GM12891 (cell line): ENCODE measurements around the gene WDR46.

Source experiments
- PAX5 ChIP-seq: IDR thresholded peaks from 2 replicates; pipeline ENCODE4 v1.6.1; 2011; ENCODE audit warnings: low read length, moderate library complexity, mild to moderate bottlenecking; ENCODE audit not compliant: insufficient read depth, severe bottlenecking
- POLR2A ChIP-seq: IDR thresholded peaks from 2 replicates; pipeline ENCODE4 v1.6.1; 2011; ENCODE audit warnings: low read depth, low read length, control low read depth
- POLR2AphosphoS5 ChIP-seq: IDR thresholded peaks from 2 replicates; pipeline ENCODE4 v1.6.1; 2011; ENCODE audit warnings: low read depth, low read length, control low read depth
- POU2F2 ChIP-seq: IDR thresholded peaks from 2 replicates; pipeline ENCODE4 v1.6.1; 2011; ENCODE audit warnings: low read depth, mild to moderate bottlenecking, control low read depth, low read length, moderate library complexity
- SPI1 ChIP-seq: IDR thresholded peaks from 2 replicates; pipeline ENCODE4 v1.6.1; 2011; ENCODE audit warnings: low read depth, low read length, control low read depth
- TAF1 ChIP-seq: IDR thresholded peaks from 2 replicates; pipeline ENCODE4 v1.6.1; 2011; ENCODE audit warnings: low read depth, low read length, control low read depth

GRCh38 chr6:33236852-33237251 is 52.2 kb downstream of the WDR46 start:
- TF ChIP-seq POLR2A, result no peak
- no peak for TF ChIP-seq SPI1
- TF ChIP-seq POLR2AphosphoS5, result no peak
- no peak for TF ChIP-seq TAF1
- no peak for TF ChIP-seq PAX5
- TF ChIP-seq POU2F2, result no peak
